Smooth muscle cell (in vitro differentiated cells): Measurements from ENCODE around the gene SYT1. TPM values are rescaled to one million over a fixed set of nuclear protein-coding genes. Genes with fewer than 3 reads are reported as not detected.

Source experiments
- DNase-seq: peaks from one replicate; lab custom pipeline; 2025; ENCODE audit not compliant: unreplicated experiment; lab: John Stamatoyannopoulos, UW
- H2AFZ ChIP-seq: fragments of 200-600 bp; sonication (generic); 2 replicates; pipeline ENCODE4 v1.6.0; 2016; ENCODE audit warnings: antibody characterized with exemption, low read depth, mild to moderate bottlenecking
- H3F3A ChIP-seq: fragments of 200-600 bp; sonication (generic); 2 replicates; pipeline ENCODE4 v1.6.0; 2017; ENCODE audit warnings: antibody characterized with exemption, low read depth
- H3K27ac ChIP-seq: fragments of 200-600 bp; sonication (generic); 2 replicates; pipeline ENCODE4 v1.5.1; 2016; ENCODE audit warnings: low read depth, mild to moderate bottlenecking
- H3K27me3 ChIP-seq: fragments of 200-600 bp; sonication (generic); 2 replicates; pipeline ENCODE4 v1.6.1; 2016; ENCODE audit warnings: low read depth, mild to moderate bottlenecking
- H3K36me3 ChIP-seq: fragments of 200-600 bp; sonication (generic); 2 replicates; pipeline ENCODE4 v1.5.1; 2016; ENCODE audit warnings: low read depth
- H3K4me1 ChIP-seq: fragments of 200-600 bp; sonication (generic); 2 replicates; pipeline ENCODE4 v1.5.1; 2016; ENCODE audit warnings: low read depth
- H3K4me2 ChIP-seq: fragments of 200-600 bp; sonication (generic); 2 replicates; pipeline ENCODE4 v1.6.0; 2016; ENCODE audit warnings: mild to moderate bottlenecking
- H3K4me3 ChIP-seq: fragments of 200-600 bp; sonication (generic); 2 replicates; pipeline ENCODE4 v1.5.1; 2016; ENCODE audit warnings: mild to moderate bottlenecking
- H3K79me2 ChIP-seq: fragments of 200-600 bp; sonication (generic); 2 replicates; pipeline ENCODE4 v1.6.0; 2016; ENCODE audit warnings: low read depth, mild to moderate bottlenecking
- H3K9ac ChIP-seq: fragments of 200-600 bp; sonication (generic); 2 replicates; pipeline ENCODE4 v1.6.0; 2016; ENCODE audit warnings: low read depth
- H3K9me3 ChIP-seq: fragments of 200-600 bp; sonication (generic); replicated peaks from 2 replicates; pipeline ENCODE4 v1.5.1; 2016; ENCODE audit warnings: low read depth
- H4K20me1 ChIP-seq: fragments of 200-600 bp; sonication (generic); 2 replicates; pipeline ENCODE4 v1.6.0; 2016; ENCODE audit warnings: low read depth
- WGBS: methylation state at CpG from one replicate; pipeline ENCODE4 v1.1.7; 2016; ENCODE audit warnings: low lambda C conversion rate; 5-methylcytosine and 5-hydroxymethylcytosine counted together
- polyA plus RNA-seq: library from polyadenylated mRNA; unstranded; fragments of >200 nt; fragmentation: Nextera tagmentation; extraction: Ambion mirVana; gene quantifications from 2 replicates; pipeline ENCODE4 v1.2.1, GENCODE V29; 2016
- total RNA-seq: library from RNA; depleted of rRNA; stranded (reverse); fragments of >200 nt; gene quantifications from 2 replicates; pipeline ENCODE4 v1.2.3, GENCODE V29; 2014
- TF ChIP-seq, protein P1 (sequence below): fragments of 200-600 bp; sonication (generic); IDR thresholded peaks from 2 replicates; pipeline ENCODE4 v1.5.1; 2017; ENCODE audit warnings: borderline replicate concordance, mild to moderate bottlenecking, antibody characterized with exemption; ENCODE audit not compliant: insufficient read depth, poor library complexity, severe bottlenecking

Gene SYT1
- total and polyA plus RNA-seq, 2 experiments from 2014 or later, result 5.2 to 10.2 TPM

GRCh38 chr12:78898416-78898815 is 33.8 kb downstream of the SYT1 start:
- H3K27ac ChIP-seq, result no peak overlapping the region
- no peaks in the 10 kb centered on the region for H3K27me3 ChIP-seq
- H3K4me3 ChIP-seq, result no peak overlapping the region
- DNase-seq, result no peak
- no peak overlapping the region for H2AFZ ChIP-seq
- no peaks in the 10 kb centered on the region for H3F3A ChIP-seq
- H3K4me1 ChIP-seq, result peaks cover 13% of the 10 kb centered on the region
- 100% methylated on average over 1 of the region's 1 CpG for WGBS
- H4K20me1 ChIP-seq, result no peaks in the 10 kb centered on the region
- H3K9ac ChIP-seq, result no peak overlapping the region
- peaks cover 6% of the 10 kb centered on the region for H3K79me2 ChIP-seq
- H3K9me3 ChIP-seq, result no peaks in the 10 kb centered on the region
- no peak overlapping the region for H3K4me2 ChIP-seq
- H3K36me3 ChIP-seq, result no peaks in the 10 kb centered on the region
- TF ChIP-seq, protein P1, sequence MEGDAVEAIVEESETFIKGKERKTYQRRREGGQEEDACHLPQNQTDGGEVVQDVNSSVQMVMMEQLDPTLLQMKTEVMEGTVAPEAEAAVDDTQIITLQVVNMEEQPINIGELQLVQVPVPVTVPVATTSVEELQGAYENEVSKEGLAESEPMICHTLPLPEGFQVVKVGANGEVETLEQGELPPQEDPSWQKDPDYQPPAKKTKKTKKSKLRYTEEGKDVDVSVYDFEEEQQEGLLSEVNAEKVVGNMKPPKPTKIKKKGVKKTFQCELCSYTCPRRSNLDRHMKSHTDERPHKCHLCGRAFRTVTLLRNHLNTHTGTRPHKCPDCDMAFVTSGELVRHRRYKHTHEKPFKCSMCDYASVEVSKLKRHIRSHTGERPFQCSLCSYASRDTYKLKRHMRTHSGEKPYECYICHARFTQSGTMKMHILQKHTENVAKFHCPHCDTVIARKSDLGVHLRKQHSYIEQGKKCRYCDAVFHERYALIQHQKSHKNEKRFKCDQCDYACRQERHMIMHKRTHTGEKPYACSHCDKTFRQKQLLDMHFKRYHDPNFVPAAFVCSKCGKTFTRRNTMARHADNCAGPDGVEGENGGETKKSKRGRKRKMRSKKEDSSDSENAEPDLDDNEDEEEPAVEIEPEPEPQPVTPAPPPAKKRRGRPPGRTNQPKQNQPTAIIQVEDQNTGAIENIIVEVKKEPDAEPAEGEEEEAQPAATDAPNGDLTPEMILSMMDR, result no peak

- TF ChIP-seq, protein P1, result no peak
- H3K4me2 ChIP-seq, result no peak overlapping the region
- H3K9ac ChIP-seq, result no peak overlapping the region
- no peaks in the 10 kb centered on the region for H3F3A ChIP-seq
- 13% methylated on average over 1 of the region's 1 CpG for WGBS
- peaks cover 16% of the 10 kb centered on the region for H3K4me1 ChIP-seq
- no peak overlapping the region for H2AFZ ChIP-seq
- no peaks in the 10 kb centered on the region for H3K9me3 ChIP-seq
- H3K27me3 ChIP-seq, result no peaks in the 10 kb centered on the region
- H3K36me3 ChIP-seq, result no peaks in the 10 kb centered on the region
- no peaks in the 10 kb centered on the region for H3K79me2 ChIP-seq
- H3K27ac ChIP-seq, result peak overlapping the region; percentile 92
- no peak overlapping the region for H3K4me3 ChIP-seq
- DNase-seq, result no peak
- H4K20me1 ChIP-seq, result no peaks in the 10 kb centered on the region
Observed at GRCh38 chr12:78914859-78915331, 50.3 kb downstream of the SYT1 start.

DNA sequence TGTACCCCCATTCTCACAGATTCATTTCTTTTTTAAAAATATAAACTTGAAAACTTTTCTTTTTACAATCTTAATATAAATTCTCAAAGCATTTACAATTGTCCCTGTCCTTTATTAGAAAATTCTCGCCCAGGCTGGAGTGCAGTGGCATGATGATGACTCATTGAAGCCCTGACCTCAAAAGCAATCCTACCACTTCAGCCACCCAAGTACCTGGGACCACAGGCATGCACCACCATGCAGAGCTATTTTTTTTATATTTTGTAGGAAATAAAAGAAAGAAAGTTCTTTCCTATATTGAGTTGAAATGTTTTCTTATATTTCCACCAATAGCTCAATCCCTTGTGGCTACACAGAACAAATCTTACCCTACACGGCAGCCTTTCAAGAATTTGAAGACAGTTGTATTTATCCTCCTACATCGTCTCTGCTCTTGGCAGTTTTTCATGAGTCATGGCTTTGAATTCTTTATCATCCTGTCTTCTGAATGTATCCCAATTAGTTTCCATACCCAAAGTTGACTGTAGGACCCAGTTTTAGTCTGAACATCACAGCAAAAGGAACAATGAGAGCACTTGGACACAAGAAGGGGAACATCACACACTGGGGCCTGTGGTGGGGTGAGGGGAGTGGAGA is 52.4 kb downstream of the SYT1 start:
- Histone ChIP-seq H3K4me1 (peaks cover 16% of the 10 kb centered on the region), H3K9ac (peak overlapping the region; percentile 56), H2AFZ (no peak overlapping the region), H3K27me3 (no peaks in the 10 kb centered on the region), H3K9me3 (no peaks in the 10 kb centered on the region), H3K4me2 (peak overlapping the region; percentile 66), H3K36me3 (no peaks in the 10 kb centered on the region), H3K27ac (peak overlapping the region; percentile 92), H3F3A (no peaks in the 10 kb centered on the region), H4K20me1 (no peaks in the 10 kb centered on the region), H3K4me3 (no peak overlapping the region), H3K79me2 (no peaks in the 10 kb centered on the region)
- DNase-seq, result no peak
- 10% methylated on average over 3 of the region's 3 CpGs for WGBS
- TF ChIP-seq, protein P1, result no peak

- TF ChIP-seq, protein P1, result no peak
- Histone ChIP-seq H3K9ac (no peak overlapping the region), H3K79me2 (no peaks in the 10 kb centered on the region), H3K9me3 (no peaks in the 10 kb centered on the region), H3F3A (no peaks in the 10 kb centered on the region), H3K27ac (peak overlapping the region; percentile 92), H3K4me2 (peak overlapping the region; percentile 66), H2AFZ (no peak overlapping the region), H3K4me3 (no peak overlapping the region), H3K4me1 (peaks cover 16% of the 10 kb centered on the region), H4K20me1 (no peaks in the 10 kb centered on the region), H3K27me3 (no peaks in the 10 kb centered on the region), H3K36me3 (no peaks in the 10 kb centered on the region)
- WGBS, result 61% methylated on average over 5 of the region's 5 CpGs
- DNase-seq, result no peak
Observed at GRCh38 chr12:78917513-78917912, 52.9 kb downstream of the SYT1 start.
